ENCODE data around the gene TRDMT1.
"Not testable (repeated sequence)": the region's sequence is repeated elsewhere in the genome, so short reads cannot be mapped to it uniquely, and the experiment has no call there.

Gene TRDMT1

DNA sequence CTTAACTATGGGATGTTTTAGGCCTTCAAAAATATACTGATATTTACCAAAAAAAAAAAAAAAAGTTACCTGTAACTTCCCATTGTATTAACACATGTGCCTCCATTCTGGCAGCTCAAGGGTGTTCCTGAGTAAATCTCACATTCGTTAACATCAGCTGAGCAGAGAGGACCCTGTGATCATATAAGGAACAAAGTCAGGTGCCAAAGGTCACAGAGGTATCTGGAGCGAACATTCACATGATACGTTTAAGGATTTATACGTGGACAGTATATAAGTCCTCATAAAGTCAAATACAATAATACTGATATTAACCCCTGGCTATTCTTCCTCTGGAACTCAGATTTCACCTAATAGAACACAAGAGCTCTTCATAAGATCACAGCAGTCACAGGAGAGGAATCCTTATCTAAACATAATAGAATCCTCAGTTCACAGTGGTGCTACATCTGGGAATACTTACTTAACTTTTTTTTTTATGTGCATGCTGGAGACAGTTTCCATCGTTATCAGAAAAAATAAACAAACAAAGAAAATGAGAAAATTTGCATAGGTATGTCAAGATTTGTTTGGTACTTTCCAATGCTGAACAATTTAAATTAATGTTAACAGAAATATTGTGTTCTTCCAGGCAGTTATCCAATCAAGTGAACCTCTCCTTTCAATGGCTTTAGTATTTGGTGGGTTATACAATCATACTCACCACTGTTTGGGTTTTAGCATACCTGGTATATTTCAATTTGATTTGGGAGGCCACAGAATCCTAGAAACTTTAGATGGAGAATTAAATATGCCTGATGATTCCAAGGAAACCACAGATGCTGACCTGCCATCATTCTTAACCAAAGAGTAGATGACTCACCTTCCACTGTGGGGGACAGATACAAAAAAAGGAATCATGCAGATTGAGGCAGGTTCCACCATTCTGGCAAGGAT lies 78.5 kb downstream of the TRDMT1 start:
- no peaks in the 10 kb centered on the region for H3K4me1 Mint-ChIP-seq
- no peaks in the 10 kb centered on the region for H3K9me3 Mint-ChIP-seq
- no peak overlapping the region for H3K27ac Mint-ChIP-seq
- ATAC-seq (no peak), DNase-seq (ENCODE audit: low spot score in 2 of 2) (no peak)
- no peak overlapping the region for H3K4me3 Mint-ChIP-seq
- H3K36me3 Mint-ChIP-seq, result no peaks in the 10 kb centered on the region

DNA sequence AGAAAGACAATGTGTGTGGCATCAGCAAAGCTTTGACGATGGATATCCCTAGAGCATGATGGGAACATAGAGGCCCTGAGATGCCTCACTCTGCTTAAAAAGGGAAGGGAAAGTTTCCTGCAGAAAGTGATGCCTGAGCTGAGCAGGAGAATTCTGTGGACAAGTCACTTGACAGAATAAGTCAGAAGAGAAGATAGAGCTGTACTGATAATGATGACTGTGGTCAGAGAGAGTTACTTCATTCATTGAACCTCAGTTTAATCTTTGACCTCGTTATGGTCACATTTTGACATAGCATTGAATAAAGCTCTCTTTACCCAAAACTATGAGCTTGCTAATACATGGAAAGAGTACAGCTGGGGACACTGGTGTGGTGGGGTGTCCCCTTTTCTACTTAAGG lies 79.4 kb downstream of the TRDMT1 start:
- H3K9me3 Mint-ChIP-seq, result no peaks in the 10 kb centered on the region
- DNase-seq (ENCODE audit: low spot score in 2 of 2) (no peak), ATAC-seq (no peak)
- no peak overlapping the region for H3K4me3 Mint-ChIP-seq
- no peak overlapping the region for H3K27ac Mint-ChIP-seq
- H3K4me1 Mint-ChIP-seq, result no peaks in the 10 kb centered on the region
- no peaks in the 10 kb centered on the region for H3K36me3 Mint-ChIP-seq

DNA sequence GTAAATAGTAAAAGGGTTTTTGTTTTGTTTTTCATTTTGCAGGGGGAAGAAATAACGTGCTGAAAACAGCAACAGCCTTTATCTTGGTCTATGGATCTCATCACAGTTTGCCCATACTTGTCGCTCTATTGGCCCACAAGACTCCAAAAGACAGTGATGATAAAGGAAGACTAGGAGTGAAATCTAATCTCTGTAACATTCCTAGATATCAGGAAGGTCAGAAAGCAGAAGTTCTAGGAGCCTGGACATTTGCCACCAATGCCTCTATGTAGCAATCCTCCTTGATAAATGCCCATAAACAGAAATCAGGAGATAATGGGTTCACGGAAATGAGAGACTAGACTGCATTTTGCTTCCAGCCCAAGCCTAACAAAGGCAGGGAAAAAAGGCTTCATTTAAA lies 80.8 kb downstream of the TRDMT1 start:
- DNase-seq (ENCODE audit: low spot score in 2 of 2) (no peak), ATAC-seq (no peak)
- Mint-ChIP-seq H3K4me3 (no peak overlapping the region), H3K4me1 (peaks cover under 1% of the 10 kb centered on the region), H3K27ac (no peak overlapping the region), H3K36me3 (no peaks in the 10 kb centered on the region), H3K9me3 (no peaks in the 10 kb centered on the region)

DNA sequence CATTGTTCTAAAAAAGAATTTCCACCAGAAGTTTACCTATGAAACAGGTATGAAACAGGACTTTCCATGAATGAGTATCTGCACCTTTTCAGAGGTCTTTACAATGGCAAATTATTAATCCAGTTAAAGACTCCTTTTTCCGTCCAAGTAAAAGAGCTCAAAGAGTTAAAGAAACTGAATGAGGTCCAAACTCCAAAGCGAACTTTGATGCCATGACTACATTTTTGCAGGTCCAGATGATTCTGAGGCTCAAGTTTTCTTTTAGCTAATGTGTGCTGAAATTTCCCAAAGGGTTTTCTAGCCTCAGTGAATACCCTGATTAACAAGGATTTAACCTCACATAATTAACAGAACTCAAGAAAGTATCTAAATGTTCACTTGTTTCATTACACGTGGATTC lies 81.6 kb downstream of the TRDMT1 start:
- no peak for ATAC-seq
- no peaks in the 10 kb centered on the region for H3K36me3 Mint-ChIP-seq

DNA sequence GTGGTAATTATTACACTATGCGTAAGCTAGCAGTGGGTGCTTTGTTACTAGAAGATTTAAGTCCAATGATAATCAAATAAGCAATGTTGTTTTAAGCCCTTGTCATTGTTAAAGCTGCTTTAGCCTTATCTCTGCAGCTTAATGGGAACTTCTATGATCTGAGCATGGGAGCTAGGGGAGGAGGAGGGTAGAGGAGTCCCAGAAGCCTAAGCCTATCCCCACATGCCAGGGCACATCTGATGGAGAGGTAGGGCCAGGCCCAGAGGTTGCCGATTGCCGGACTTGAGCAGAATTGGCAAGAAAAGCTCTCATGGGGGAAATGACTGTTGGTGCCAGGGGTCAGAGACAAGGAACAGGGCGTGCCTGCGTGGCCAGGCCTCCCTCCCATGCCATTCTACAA lies 85.3 kb downstream of the TRDMT1 start:
- Mint-ChIP-seq H3K4me3 (no peak overlapping the region), H3K4me1 (peaks cover 8% of the 10 kb centered on the region), H3K36me3 (no peaks in the 10 kb centered on the region), H3K27ac (no peak overlapping the region), H3K9me3 (no peaks in the 10 kb centered on the region)
- no peak for DNase-seq (ENCODE audit: low spot score in 2 of 2)
- ATAC-seq, result no peak

More for the DNA sequence above, 81.6 kb downstream of the TRDMT1 start:
- Mint-ChIP-seq H3K9me3 (no peaks in the 10 kb centered on the region), H3K4me3 (no peak overlapping the region), H3K4me1 (peaks cover 8% of the 10 kb centered on the region), H3K27ac (no peak overlapping the region)
- no peak for DNase-seq (ENCODE audit: low spot score in 2 of 2)

DNA sequence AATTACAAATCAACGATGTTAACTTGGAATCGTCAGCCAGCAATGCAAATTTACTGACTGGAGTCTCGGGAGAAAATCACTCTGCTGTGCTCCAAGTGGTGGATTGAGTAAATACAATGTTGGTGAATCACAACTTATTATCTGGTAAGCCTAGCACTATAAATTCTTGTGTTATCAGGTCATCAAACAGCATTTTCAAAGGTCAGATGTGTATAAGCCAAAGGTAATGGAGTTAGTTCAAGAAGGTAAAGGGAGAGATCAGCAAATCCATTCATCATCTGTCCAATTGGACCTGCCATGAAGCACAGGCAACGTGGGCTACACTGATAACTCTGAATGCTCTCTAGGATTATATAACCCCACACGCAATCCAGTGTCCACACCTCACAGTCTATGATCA lies 85.8 kb downstream of the TRDMT1 start:
- ATAC-seq, result no peak
- Mint-ChIP-seq H3K36me3 (no peaks in the 10 kb centered on the region), H3K4me1 (peaks cover 8% of the 10 kb centered on the region), H3K9me3 (no peaks in the 10 kb centered on the region), H3K27ac (peak overlapping the region; percentile 58), H3K4me3 (no peak overlapping the region)
- no peak for DNase-seq (ENCODE audit: low spot score in 2 of 2)

GRCh38 chr10:17114878-17115444 lies 86.5 kb downstream of the TRDMT1 start:
- H3K27ac Mint-ChIP-seq, result peak overlapping the region; percentile 58
- not testable (repeated sequence) for H3K9me3 Mint-ChIP-seq; H3K36me3 Mint-ChIP-seq; DNase-seq (ENCODE audit: low spot score in 2 of 2); H3K4me1 Mint-ChIP-seq; H3K4me3 Mint-ChIP-seq
- ATAC-seq, result peak; percentile 76

- Mint-ChIP-seq H3K4me3 (no peak overlapping the region), H3K36me3 (no peaks in the 10 kb centered on the region), H3K9me3 (no peaks in the 10 kb centered on the region), H3K4me1 (peaks cover 8% of the 10 kb centered on the region), H3K27ac (no peak overlapping the region)
- DNase-seq (ENCODE audit: low spot score in 2 of 2), result no peak
- ATAC-seq, result no peak
Measured at GRCh38 chr10:17113889-17114540, 87.5 kb downstream of the TRDMT1 start.

GRCh38 chr10:17113346-17113745 lies 88.1 kb downstream of the TRDMT1 start:
- H3K36me3 Mint-ChIP-seq, result no peaks in the 10 kb centered on the region
- H3K27ac Mint-ChIP-seq, result no peak overlapping the region
- ATAC-seq (no peak), DNase-seq (ENCODE audit: low spot score in 2 of 2) (no peak)
- H3K4me3 Mint-ChIP-seq, result no peak overlapping the region
- no peaks in the 10 kb centered on the region for H3K9me3 Mint-ChIP-seq
- H3K4me1 Mint-ChIP-seq, result peaks cover 8% of the 10 kb centered on the region

DNA sequence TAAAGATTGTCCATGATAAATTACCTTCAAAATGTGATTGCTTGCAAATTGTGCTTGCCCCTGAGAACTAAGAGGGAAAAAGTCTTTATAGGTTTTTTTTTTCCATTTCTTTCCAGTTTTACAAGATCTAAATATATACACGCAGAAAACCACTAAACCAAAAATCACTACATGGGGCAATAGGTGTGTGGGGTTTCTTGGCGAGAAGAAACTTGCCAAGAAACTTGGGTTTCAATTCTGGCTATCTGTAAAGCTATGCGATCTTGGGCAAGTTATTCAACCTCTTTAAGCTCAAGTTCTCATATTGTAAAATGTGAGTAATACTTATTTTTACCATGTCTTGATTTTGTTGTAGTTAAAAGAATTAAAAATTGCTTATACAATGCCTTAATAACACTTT lies 88.9 kb downstream of the TRDMT1 start:
- no peak overlapping the region for H3K4me3 Mint-ChIP-seq
- ATAC-seq, result no peak

GRCh38 chr10:17109475-17110207 lies 91.8 kb downstream of the TRDMT1 start:
- no peaks in the 10 kb centered on the region for H3K36me3 Mint-ChIP-seq
- H3K4me1 Mint-ChIP-seq, result no peaks in the 10 kb centered on the region
- ATAC-seq (peak; percentile 91), DNase-seq (ENCODE audit: low spot score in 2 of 2) (no peak)
- no peaks in the 10 kb centered on the region for H3K9me3 Mint-ChIP-seq
- H3K4me3 Mint-ChIP-seq, result no peak overlapping the region
- no peak overlapping the region for H3K27ac Mint-ChIP-seq

More for the DNA sequence above, 88.9 kb downstream of the TRDMT1 start:
- no peaks in the 10 kb centered on the region for H3K9me3 Mint-ChIP-seq
- no peak for DNase-seq (ENCODE audit: low spot score in 2 of 2)
- no peaks in the 10 kb centered on the region for H3K36me3 Mint-ChIP-seq
- no peak overlapping the region for H3K27ac Mint-ChIP-seq
- H3K4me1 Mint-ChIP-seq, result peaks cover 8% of the 10 kb centered on the region

- no peak for ATAC-seq
- no peak overlapping the region for H3K4me3 Mint-ChIP-seq
- no peaks in the 10 kb centered on the region for H3K36me3 Mint-ChIP-seq
- no peaks in the 10 kb centered on the region for H3K9me3 Mint-ChIP-seq
- H3K27ac Mint-ChIP-seq, result no peak overlapping the region
- no peaks in the 10 kb centered on the region for H3K4me1 Mint-ChIP-seq
- no peak for DNase-seq (ENCODE audit: low spot score in 2 of 2)
Measured at GRCh38 chr10:17109046-17109445, 92.4 kb downstream of the TRDMT1 start.

- no peak for DNase-seq (ENCODE audit: low spot score in 2 of 2)
- Mint-ChIP-seq H3K27ac (no peak overlapping the region), H3K4me1 (no peaks in the 10 kb centered on the region), H3K36me3 (no peaks in the 10 kb centered on the region), H3K9me3 (no peaks in the 10 kb centered on the region), H3K4me3 (no peak overlapping the region)
- no peak for ATAC-seq
Measured at GRCh38 chr10:17106991-17107390, 94.5 kb downstream of the TRDMT1 start.

DNA sequence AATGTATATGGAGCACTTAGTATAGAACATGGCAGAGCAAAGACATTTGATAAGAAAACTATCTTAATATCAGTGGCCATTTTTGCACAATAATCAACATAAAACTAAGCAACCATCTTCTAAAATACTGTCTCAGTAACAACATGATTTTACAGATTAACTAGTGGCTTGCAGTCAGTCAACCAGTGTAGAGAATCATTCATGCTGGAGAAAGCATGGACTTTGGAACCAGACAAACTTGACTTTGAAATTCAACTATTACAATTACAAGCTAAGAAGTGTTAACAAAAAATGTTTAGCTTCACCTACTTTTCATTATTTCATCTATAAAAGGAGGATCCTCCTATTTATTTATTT lies 99.6 kb downstream of the TRDMT1 start:
- Mint-ChIP-seq H3K36me3 (no peaks in the 10 kb centered on the region), H3K4me1 (no peaks in the 10 kb centered on the region), H3K9me3 (no peaks in the 10 kb centered on the region), H3K27ac (no peak overlapping the region), H3K4me3 (no peak overlapping the region)
- no peak for ATAC-seq
- DNase-seq (ENCODE audit: low spot score in 2 of 2), result no peak

DNA sequence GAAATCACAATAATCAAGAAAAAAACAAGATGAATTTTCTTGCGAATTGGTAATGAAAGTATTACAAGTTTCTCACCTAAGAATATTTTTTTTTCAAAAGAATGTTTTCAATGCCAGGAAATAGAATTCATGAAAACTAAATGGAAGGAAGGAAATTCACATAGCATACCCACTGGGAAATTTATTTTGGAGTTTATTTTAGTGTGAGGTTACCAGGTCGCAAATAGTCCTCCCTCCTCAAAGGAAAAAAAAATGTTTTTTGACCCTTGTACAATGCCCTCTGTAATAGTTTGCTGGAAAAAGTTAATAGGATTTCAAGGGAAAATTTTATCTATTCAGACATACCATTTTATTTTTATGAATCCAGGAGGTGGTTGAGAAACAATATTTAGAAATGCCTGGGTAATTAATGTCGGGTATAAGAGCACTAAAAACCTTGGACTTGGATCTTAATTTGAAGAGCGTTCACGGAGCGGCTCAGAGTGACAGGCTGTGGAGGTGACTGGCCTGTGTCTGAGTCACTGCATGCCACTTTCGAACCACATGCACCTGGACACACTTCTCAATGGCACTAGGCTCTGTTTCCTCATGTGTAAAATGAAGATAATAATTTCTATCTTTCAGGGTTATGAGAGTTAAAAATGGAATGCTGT lies 100.1 kb downstream of the TRDMT1 start:
- ATAC-seq (no peak), DNase-seq (ENCODE audit: low spot score in 2 of 2) (no peak)
- no peak overlapping the region for H3K27ac Mint-ChIP-seq
- no peaks in the 10 kb centered on the region for H3K36me3 Mint-ChIP-seq
- H3K9me3 Mint-ChIP-seq, result no peaks in the 10 kb centered on the region
- no peak overlapping the region for H3K4me3 Mint-ChIP-seq
- no peaks in the 10 kb centered on the region for H3K4me1 Mint-ChIP-seq
